ENCODE results near the gene SMCO2. TPM values are rescaled to one million over a fixed set of nuclear protein-coding genes. Genes with fewer than 3 reads are reported as not detected.

SMCO2 gene
- total RNA-seq, 1 experiment from 2014 or later = 1.7 TPM

GRCh38 chr12:27478949-27479348 is 32.4 kb downstream of the SMCO2 start:
- TF ChIP-seq CTCF (conservative IDR thresholded peaks at IDR 0.05; ENCODE audit: low read depth, low read length) (no peak), EZH2 (IDR thresholded peaks at IDR 0.05; ENCODE audit: low read length, unreplicated experiment) (no peak), EZH2phosphoT487 (IDR thresholded peaks at IDR 0.05; ENCODE audit: borderline replicate concordance, low read length) (no peak)
- Histone ChIP-seq H3K79me2 (ENCODE audit: low read length) (no peaks in the 10 kb centered on the region), H3F3A (ENCODE audit: low read length, unreplicated experiment) (no peaks in the 10 kb centered on the region), H3K36me3 (ENCODE audit: low read depth, low read length) (peaks cover 9% of the 10 kb centered on the region; the same call in 1 of the 2 replicates), H3K27ac (ENCODE audit: low read length) (no peak overlapping the region), H2AFZ (ENCODE audit: low read length) (no peak overlapping the region), H3K9me3 (ENCODE audit: low read length) (peaks cover 22% of the 10 kb centered on the region), H4K20me1 (ENCODE audit: low read length) (no peaks in the 10 kb centered on the region), H3K4me3 (ENCODE audit: low read length) (no peak overlapping the region), H3K9me2 (replicated peaks; ENCODE audit: low read length) (no peaks in the 10 kb centered on the region), H3K9ac (ENCODE audit: low read length) (no peak overlapping the region), H3K4me1 (ENCODE audit: insufficient read depth, low read length) (peaks cover 7% of the 10 kb centered on the region), H3K27me3 (ENCODE audit: low read length) (no peaks in the 10 kb centered on the region), H3K4me2 (ENCODE audit: low read length) (no peak overlapping the region)
- CTCF ChIA-PET = no interaction called here
- ATAC-seq (no peak), DNase-seq (no peak)
- no TSS peak for BruUV-seq (replicated peaks)
- intact Hi-C loops (cut with micrococcal nuclease) = no loop called here
- POLR2A ChIA-PET (ENCODE audit: unreplicated experiment) = no interaction called here

GRCh38 chr12:27480016-27480415 is 33.5 kb downstream of the SMCO2 start:
- ChIA-PET POLR2A (ENCODE audit: unreplicated experiment) (no interaction called here), CTCF (no interaction called here)
- H3K36me3 ChIP-seq (ENCODE audit: low read depth, low read length) = peaks cover 9% of the 10 kb centered on the region; the same call in 1 of the 2 replicates
- intact Hi-C loops (cut with micrococcal nuclease) = loop anchor here (10.0 kb wide), 1 partner anchor 45 kb away; no protein-coding TSS in a partner anchor
- no TSS peak for BruUV-seq (replicated peaks)
- TF ChIP-seq EZH2phosphoT487 (IDR thresholded peaks at IDR 0.05; ENCODE audit: borderline replicate concordance, low read length) (no peak), EZH2 (IDR thresholded peaks at IDR 0.05; ENCODE audit: low read length, unreplicated experiment) (no peak), CTCF (conservative IDR thresholded peaks at IDR 0.05; ENCODE audit: low read depth, low read length) (no peak)
- H3K4me3 ChIP-seq (ENCODE audit: low read length) = no peak overlapping the region
- peaks cover 22% of the 10 kb centered on the region for H3K9me3 ChIP-seq (ENCODE audit: low read length)
- no peak for ATAC-seq
- H3K79me2 ChIP-seq (ENCODE audit: low read length) = no peaks in the 10 kb centered on the region
- no peaks in the 10 kb centered on the region for H3K27me3 ChIP-seq (ENCODE audit: low read length)
- H3K4me2 ChIP-seq (ENCODE audit: low read length) = no peak overlapping the region
- H3F3A ChIP-seq (ENCODE audit: low read length, unreplicated experiment) = no peaks in the 10 kb centered on the region
- H3K27ac ChIP-seq (ENCODE audit: low read length) = no peak overlapping the region
- no peak overlapping the region for H3K9ac ChIP-seq (ENCODE audit: low read length)
- no peak overlapping the region for H2AFZ ChIP-seq (ENCODE audit: low read length)
- no peak for DNase-seq
- no peaks in the 10 kb centered on the region for H3K4me1 ChIP-seq (ENCODE audit: insufficient read depth, low read length)
- no peaks in the 10 kb centered on the region for H3K9me2 ChIP-seq (replicated peaks; ENCODE audit: low read length)
- no peaks in the 10 kb centered on the region for H4K20me1 ChIP-seq (ENCODE audit: low read length)

- Histone ChIP-seq H3K4me1 (ENCODE audit: insufficient read depth, low read length) (no peaks in the 10 kb centered on the region), H2AFZ (ENCODE audit: low read length) (no peak overlapping the region), H3K79me2 (ENCODE audit: low read length) (no peaks in the 10 kb centered on the region), H3K4me3 (ENCODE audit: low read length) (no peak overlapping the region), H3K27me3 (ENCODE audit: low read length) (no peaks in the 10 kb centered on the region), H3F3A (ENCODE audit: low read length, unreplicated experiment) (no peaks in the 10 kb centered on the region), H3K9me3 (ENCODE audit: low read length) (no peaks in the 10 kb centered on the region), H3K4me2 (ENCODE audit: low read length) (no peak overlapping the region), H3K9me2 (replicated peaks; ENCODE audit: low read length) (no peaks in the 10 kb centered on the region), H3K36me3 (ENCODE audit: low read depth, low read length) (no peaks in the 10 kb centered on the region), H3K27ac (ENCODE audit: low read length) (no peak overlapping the region), H3K9ac (ENCODE audit: low read length) (no peak overlapping the region), H4K20me1 (ENCODE audit: low read length) (no peaks in the 10 kb centered on the region)
- ATAC-seq = no peak
- no peak for DNase-seq
- intact Hi-C loops (cut with micrococcal nuclease) = loop anchor here (10.0 kb wide), 1 partner anchor 52 kb away; no protein-coding TSS in a partner anchor
- BruUV-seq (replicated peaks) = no TSS peak
- TF ChIP-seq EZH2 (IDR thresholded peaks at IDR 0.05; ENCODE audit: low read length, unreplicated experiment) (no peak), CTCF (conservative IDR thresholded peaks at IDR 0.05; ENCODE audit: low read depth, low read length) (no peak), EZH2phosphoT487 (IDR thresholded peaks at IDR 0.05; ENCODE audit: borderline replicate concordance, low read length) (no peak)
- ChIA-PET CTCF (no interaction called here), POLR2A (ENCODE audit: unreplicated experiment) (no interaction called here)
Observed at GRCh38 chr12:27486961-27487360, 40.4 kb downstream of the SMCO2 start.
